ENCODE results near the gene NPIPB6. TPM values are rescaled to one million over a fixed set of nuclear protein-coding genes. Genes with fewer than 3 reads are reported as not detected.

The NPIPB6 gene
- total and polyA plus RNA-seq, 4 donors, result 1.5 to 6.1 (median 2.5) TPM; not detected in 1

DNA sequence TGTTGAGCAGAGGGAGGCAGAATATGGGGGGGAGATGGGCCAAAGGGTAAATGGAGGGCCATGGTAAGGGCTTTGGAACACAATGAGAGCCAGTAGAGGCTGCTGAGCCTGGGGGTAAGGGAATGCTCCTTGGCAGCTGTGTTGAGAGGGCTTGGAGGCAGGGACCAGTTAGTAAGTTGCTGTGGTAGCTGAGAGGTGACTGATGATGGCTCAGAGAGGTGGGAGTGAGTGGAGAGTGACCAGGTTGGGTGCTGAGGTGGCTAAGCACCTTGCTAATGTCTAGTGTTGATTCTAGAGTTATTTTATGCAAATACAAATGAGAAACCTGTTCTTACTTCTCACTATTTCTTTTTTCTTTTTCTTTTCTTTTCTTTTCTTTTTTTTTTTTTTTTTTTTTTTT lies 60.2 kb downstream of the NPIPB6 start:
- Histone ChIP-seq H3K27me3 (ENCODE audit: control insufficient read depth, insufficient read depth, low read length) (no peaks in the 10 kb centered on the region), H3K4me1 (ENCODE audit: control insufficient read depth, insufficient read depth, low read length) (peaks cover 12% of the 10 kb centered on the region), H3K36me3 (ENCODE audit: control insufficient read depth, insufficient read depth, low read length) (peaks cover 47% of the 10 kb centered on the region), H3K27ac (ENCODE audit: low read depth, low read length) (no peak overlapping the region), H3K4me3 (ENCODE audit: low read depth, low read length) (no peak overlapping the region), H3K9me3 (ENCODE audit: control insufficient read depth, insufficient read depth, low read length) (no peaks in the 10 kb centered on the region)
- DNase-seq (ENCODE audit: low read depth in 4 of 6, low spot score in 6 of 6), result no peak

DNA sequence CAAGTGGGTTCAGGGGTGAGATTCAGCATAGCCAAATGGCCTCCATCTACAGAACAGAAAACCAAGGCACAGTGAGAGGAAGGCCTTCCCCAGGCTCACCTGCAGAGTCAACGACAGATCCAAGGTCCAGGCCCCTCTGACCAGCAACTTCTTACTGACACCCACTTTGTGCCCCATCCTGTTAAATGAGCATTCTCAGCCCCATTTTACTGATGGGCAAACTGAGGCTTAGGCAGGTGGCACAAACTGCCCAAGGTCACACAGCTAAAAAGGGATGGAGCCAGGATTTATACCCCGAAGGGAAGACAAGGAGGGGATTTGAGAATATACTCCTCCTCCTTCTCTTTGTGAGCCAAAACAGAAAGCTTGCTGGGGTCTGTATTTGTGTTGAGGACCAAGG lies 61.7 kb downstream of the NPIPB6 start:
- no peak overlapping the region for H3K27ac ChIP-seq (ENCODE audit: low read depth, low read length)
- no peaks in the 10 kb centered on the region for H3K27me3 ChIP-seq (ENCODE audit: control insufficient read depth, insufficient read depth, low read length)
- WGBS (ENCODE audit: insufficient coverage), result 100% methylated on average over 1 of the region's 2 CpGs
- H3K9me3 ChIP-seq (ENCODE audit: control insufficient read depth, insufficient read depth, low read length), result no peaks in the 10 kb centered on the region
- H3K4me1 ChIP-seq (ENCODE audit: control insufficient read depth, insufficient read depth, low read length), result peaks cover 26% of the 10 kb centered on the region
- H3K4me3 ChIP-seq (ENCODE audit: low read depth, low read length), result no peak overlapping the region
- H3K36me3 ChIP-seq (ENCODE audit: control insufficient read depth, insufficient read depth, low read length), result peaks cover 55% of the 10 kb centered on the region
- no peak for DNase-seq (ENCODE audit: low read depth in 4 of 6, low spot score in 6 of 6)

DNA sequence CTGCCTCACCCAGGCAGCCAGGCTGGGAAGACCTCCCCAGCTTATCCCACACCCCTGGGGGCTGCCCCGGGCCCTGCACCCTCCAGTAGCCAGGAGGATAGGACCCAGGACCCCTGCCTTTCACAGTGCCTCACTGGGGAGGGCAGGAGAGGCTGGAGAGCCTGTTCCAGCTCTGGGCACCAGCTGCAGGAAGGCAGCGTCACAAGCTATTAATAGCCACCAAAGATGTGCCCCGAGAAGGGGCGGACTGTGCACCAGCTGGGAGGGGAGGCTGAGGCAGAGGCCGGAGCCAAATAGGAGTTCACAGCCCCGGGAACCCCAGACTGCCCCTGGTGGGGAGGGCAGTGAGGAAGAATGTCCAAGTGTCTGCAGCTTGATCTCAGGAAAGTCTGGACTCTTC lies 62.2 kb downstream of the NPIPB6 start:
- 66% methylated on average over 5 of the region's 6 CpGs for WGBS (ENCODE audit: insufficient coverage)
- H3K27ac ChIP-seq (ENCODE audit: low read depth, low read length), result no peak overlapping the region
- no peak for DNase-seq (ENCODE audit: low read depth in 4 of 6, low spot score in 6 of 6)
- H3K27me3 ChIP-seq (ENCODE audit: control insufficient read depth, insufficient read depth, low read length), result no peaks in the 10 kb centered on the region
- H3K9me3 ChIP-seq (ENCODE audit: control insufficient read depth, insufficient read depth, low read length), result no peaks in the 10 kb centered on the region
- H3K4me1 ChIP-seq (ENCODE audit: control insufficient read depth, insufficient read depth, low read length), result peaks cover 27% of the 10 kb centered on the region
- peaks cover 55% of the 10 kb centered on the region for H3K36me3 ChIP-seq (ENCODE audit: control insufficient read depth, insufficient read depth, low read length)
- no peak overlapping the region for H3K4me3 ChIP-seq (ENCODE audit: low read depth, low read length)

DNA sequence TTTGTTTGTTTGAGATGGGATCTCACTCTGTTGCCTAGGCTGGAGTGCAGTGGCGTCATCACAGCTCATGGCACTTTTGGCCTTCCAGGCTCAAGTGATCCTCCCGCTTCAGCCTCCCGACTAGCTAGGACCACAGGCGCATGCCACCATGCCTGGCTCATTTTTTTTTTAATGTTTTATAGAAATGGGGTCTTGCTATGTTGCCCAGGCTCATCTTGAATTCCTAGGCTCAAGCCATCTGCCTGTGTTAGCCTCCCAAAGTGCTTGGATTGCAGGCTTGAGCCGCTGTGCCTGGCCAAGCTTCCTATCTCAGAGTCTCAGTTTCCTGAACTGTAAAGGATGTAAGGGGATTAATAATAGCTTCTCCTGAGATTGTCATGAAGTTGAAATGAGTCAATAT lies 63.0 kb downstream of the NPIPB6 start:
- H3K27me3 ChIP-seq (ENCODE audit: control insufficient read depth, insufficient read depth, low read length), result no peaks in the 10 kb centered on the region
- H3K36me3 ChIP-seq (ENCODE audit: control insufficient read depth, insufficient read depth, low read length), result peaks cover 50% of the 10 kb centered on the region
- no peak for DNase-seq (ENCODE audit: low read depth in 4 of 6, low spot score in 6 of 6)
- no peak overlapping the region for H3K4me3 ChIP-seq (ENCODE audit: low read depth, low read length)
- peaks cover 27% of the 10 kb centered on the region for H3K4me1 ChIP-seq (ENCODE audit: control insufficient read depth, insufficient read depth, low read length)
- 100% methylated on average over 1 of the region's 5 CpGs for WGBS (ENCODE audit: insufficient coverage)
- H3K27ac ChIP-seq (ENCODE audit: low read depth, low read length), result no peak overlapping the region
- no peaks in the 10 kb centered on the region for H3K9me3 ChIP-seq (ENCODE audit: control insufficient read depth, insufficient read depth, low read length)

DNA sequence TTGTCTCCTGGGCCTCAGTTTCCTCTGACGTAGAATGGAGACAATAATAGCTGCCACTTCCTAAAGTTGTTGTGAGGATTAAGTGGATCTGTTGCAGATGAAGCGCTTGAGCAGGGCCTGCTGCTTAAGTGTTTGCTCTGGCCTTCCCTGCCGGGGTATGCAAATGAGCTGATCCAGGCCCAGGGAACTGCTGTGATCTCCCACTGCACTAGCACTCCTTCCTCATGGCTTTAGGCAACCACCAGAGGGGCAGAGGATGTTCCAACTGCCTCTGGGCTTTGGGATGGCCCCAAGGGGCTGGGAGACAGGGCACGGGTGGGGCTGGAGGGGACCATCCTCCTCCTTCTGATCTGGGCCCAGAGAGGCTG lies 64.8 kb downstream of the NPIPB6 start:
- no peak for DNase-seq (ENCODE audit: low read depth in 4 of 6, low spot score in 6 of 6)
- Histone ChIP-seq H3K27me3 (ENCODE audit: control insufficient read depth, insufficient read depth, low read length) (no peaks in the 10 kb centered on the region), H3K27ac (ENCODE audit: low read depth, low read length) (no peak overlapping the region), H3K9me3 (ENCODE audit: control insufficient read depth, insufficient read depth, low read length) (no peaks in the 10 kb centered on the region), H3K36me3 (ENCODE audit: control insufficient read depth, insufficient read depth, low read length) (peaks cover 45% of the 10 kb centered on the region), H3K4me1 (ENCODE audit: control insufficient read depth, insufficient read depth, low read length) (peaks cover 45% of the 10 kb centered on the region), H3K4me3 (ENCODE audit: low read depth, low read length) (no peak overlapping the region)
- WGBS (ENCODE audit: insufficient coverage), result 60% methylated on average over 4 of the region's 4 CpGs

DNA sequence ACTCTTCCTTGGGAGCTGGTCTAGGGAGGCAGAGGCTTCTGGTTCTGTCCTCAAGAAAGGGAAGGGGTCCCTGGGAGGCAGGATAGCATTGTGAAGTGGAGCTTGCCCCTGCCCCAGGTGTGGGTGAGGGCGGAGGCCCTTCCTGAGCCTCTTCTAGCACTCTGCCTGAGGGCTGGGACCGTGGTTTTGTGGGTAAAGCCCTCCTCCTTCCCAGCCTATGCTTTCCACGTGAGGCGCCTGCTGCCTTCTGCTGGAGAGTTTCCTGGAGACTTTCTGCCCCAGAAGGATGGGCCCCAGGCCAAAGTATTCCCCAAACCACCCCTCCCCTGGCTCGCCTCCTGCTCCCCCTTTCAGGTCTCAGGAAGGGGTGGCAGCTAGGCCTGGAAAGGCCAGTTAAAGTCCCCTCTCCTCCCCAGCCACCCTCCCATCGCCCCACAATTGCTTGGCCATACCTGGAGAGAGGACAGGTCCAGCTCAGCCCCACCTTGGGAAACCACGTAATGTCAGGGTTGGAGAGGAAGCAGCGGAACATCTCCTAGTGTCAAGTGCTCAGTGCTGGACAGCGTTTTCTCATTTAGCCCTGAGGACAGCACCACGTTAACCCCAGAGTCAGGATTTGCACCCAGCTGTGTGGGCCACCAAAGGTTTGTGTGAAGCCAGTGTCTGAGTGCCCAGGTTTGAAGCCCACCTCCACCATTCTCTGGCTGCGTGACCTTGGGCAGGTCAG lies 65.4 kb downstream of the NPIPB6 start:
- no peak overlapping the region for H3K4me3 ChIP-seq (ENCODE audit: low read depth, low read length)
- peaks cover 48% of the 10 kb centered on the region for H3K4me1 ChIP-seq (ENCODE audit: control insufficient read depth, insufficient read depth, low read length)
- H3K27me3 ChIP-seq (ENCODE audit: control insufficient read depth, insufficient read depth, low read length), result no peaks in the 10 kb centered on the region
- DNase-seq (ENCODE audit: low read depth in 4 of 6, low spot score in 6 of 6), result no peak
- WGBS (ENCODE audit: insufficient coverage), result 49% methylated on average over 8 of the region's 11 CpGs
- H3K36me3 ChIP-seq (ENCODE audit: control insufficient read depth, insufficient read depth, low read length), result peaks cover 44% of the 10 kb centered on the region
- H3K9me3 ChIP-seq (ENCODE audit: control insufficient read depth, insufficient read depth, low read length), result no peaks in the 10 kb centered on the region
- H3K27ac ChIP-seq (ENCODE audit: low read depth, low read length), result no peak overlapping the region

DNA sequence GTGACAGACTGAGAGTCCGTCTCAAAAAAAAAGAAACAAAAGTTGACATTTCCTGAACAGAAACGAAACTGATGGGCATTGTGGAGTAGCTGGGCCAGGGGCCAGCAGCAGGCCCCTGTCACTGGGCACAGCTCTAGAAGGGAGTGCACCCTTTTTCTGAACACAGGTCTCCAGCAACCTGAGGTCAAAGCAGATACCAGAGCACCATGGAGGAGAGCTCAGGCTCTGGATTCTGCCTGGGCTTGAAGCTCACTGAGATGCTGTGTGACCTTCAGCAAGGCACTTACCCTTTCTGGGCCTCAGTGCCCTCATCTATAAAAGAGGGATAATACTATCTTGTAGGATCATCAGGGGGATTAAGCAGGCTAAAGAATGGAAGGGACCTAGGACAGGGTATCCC lies 66.0 kb downstream of the NPIPB6 start:
- H3K27ac ChIP-seq (ENCODE audit: low read depth, low read length), result no peak overlapping the region
- no peak for DNase-seq (ENCODE audit: low read depth in 4 of 6, low spot score in 6 of 6)
- peaks cover 52% of the 10 kb centered on the region for H3K4me1 ChIP-seq (ENCODE audit: control insufficient read depth, insufficient read depth, low read length)
- no peaks in the 10 kb centered on the region for H3K9me3 ChIP-seq (ENCODE audit: control insufficient read depth, insufficient read depth, low read length)
- WGBS (ENCODE audit: insufficient coverage), result 56% methylated on average over 2 of the region's 2 CpGs
- no peaks in the 10 kb centered on the region for H3K27me3 ChIP-seq (ENCODE audit: control insufficient read depth, insufficient read depth, low read length)
- H3K4me3 ChIP-seq (ENCODE audit: low read depth, low read length), result no peak overlapping the region
- H3K36me3 ChIP-seq (ENCODE audit: control insufficient read depth, insufficient read depth, low read length), result peaks cover 39% of the 10 kb centered on the region

DNA sequence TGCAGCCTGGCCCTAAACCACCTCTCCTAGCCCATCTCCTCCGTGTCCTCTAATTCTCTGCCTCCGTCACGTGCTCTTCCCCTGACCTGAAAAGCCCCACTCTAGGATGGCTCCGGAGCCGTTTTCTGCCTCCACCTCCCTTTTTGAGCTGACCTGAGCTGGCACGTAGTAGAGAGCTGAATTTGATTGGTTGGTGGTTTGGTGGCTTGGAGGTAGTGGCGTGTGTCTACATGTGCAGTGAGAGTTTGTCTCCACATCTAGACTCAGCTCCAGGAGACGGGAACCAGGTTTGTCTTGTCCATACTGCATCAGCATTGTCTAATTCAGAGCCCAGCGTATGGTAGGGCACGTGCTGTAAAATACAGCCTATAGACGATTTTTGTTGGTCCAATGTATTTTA lies 68.0 kb downstream of the NPIPB6 start:
- Histone ChIP-seq H3K4me1 (ENCODE audit: control insufficient read depth, insufficient read depth, low read length) (peaks cover 52% of the 10 kb centered on the region), H3K27ac (ENCODE audit: low read depth, low read length) (no peak overlapping the region), H3K4me3 (ENCODE audit: low read depth, low read length) (peak overlapping the region; percentile 24), H3K27me3 (ENCODE audit: control insufficient read depth, insufficient read depth, low read length) (no peaks in the 10 kb centered on the region), H3K36me3 (ENCODE audit: control insufficient read depth, insufficient read depth, low read length) (peaks cover 28% of the 10 kb centered on the region), H3K9me3 (ENCODE audit: control insufficient read depth, insufficient read depth, low read length) (no peaks in the 10 kb centered on the region)
- DNase-seq (ENCODE audit: low read depth in 4 of 6, low spot score in 6 of 6), result peak in 1 of 6 donors; percentile 51
- 55% methylated on average over 6 of the region's 11 CpGs for WGBS (ENCODE audit: insufficient coverage)

DNA sequence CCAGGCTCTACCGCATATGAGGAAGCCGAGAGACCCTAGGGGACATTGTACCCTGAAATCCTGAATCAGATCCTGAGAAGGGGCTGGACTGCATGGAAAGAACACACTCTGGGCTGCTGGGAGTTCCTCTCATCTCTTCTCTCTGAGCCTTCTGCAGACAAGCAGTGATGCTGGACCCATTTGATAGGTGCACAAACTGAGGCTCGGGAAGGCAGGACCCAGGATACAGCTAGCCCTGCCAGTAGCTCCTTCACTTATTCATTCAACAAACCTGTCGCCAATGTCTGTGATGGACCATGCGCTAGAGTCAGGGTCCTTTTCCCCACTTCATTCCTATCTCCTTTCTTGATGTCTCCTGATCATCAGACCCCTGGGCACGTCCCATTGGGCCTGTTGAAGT lies 69.1 kb downstream of the NPIPB6 start:
- Histone ChIP-seq H3K9me3 (ENCODE audit: control insufficient read depth, insufficient read depth, low read length) (no peaks in the 10 kb centered on the region), H3K27ac (ENCODE audit: low read depth, low read length) (no peak overlapping the region)
- peak in 1 of 6 donors; percentile 6 for DNase-seq (ENCODE audit: low read depth in 4 of 6, low spot score in 6 of 6)

DNA sequence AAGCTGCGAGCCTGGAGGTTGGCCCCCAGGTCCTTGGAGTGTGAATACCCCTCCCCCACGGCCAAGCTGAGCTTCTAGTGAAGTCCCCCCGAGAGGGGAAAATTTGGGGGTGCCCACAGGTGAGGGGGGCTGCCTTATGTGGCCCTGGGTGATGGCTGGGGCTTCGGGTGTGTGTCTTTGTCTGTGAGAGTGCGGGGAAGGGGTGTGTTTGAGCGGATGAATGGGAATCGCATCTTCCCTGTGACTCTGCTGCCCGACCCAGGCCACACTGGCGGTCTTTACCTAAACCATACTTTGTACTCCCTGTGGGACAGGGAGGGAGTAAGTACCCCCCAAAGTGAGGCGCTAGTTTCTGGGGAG lies 69.7 kb downstream of the NPIPB6 start:
- Histone ChIP-seq H3K27ac (ENCODE audit: low read depth, low read length) (peak overlapping the region; percentile 25), H3K4me1 (ENCODE audit: control insufficient read depth, insufficient read depth, low read length) (peaks cover 51% of the 10 kb centered on the region), H3K36me3 (ENCODE audit: control insufficient read depth, insufficient read depth, low read length) (peaks cover 18% of the 10 kb centered on the region), H3K4me3 (ENCODE audit: low read depth, low read length) (peak overlapping the region; percentile 73), H3K27me3 (ENCODE audit: control insufficient read depth, insufficient read depth, low read length) (no peaks in the 10 kb centered on the region), H3K9me3 (ENCODE audit: control insufficient read depth, insufficient read depth, low read length) (no peaks in the 10 kb centered on the region)
- DNase-seq (ENCODE audit: low read depth in 4 of 6, low spot score in 6 of 6), result peak in 1 of 6 donors; percentile 63
- 5% methylated on average over 4 of the region's 10 CpGs for whole genome bisulfite sequencing (ENCODE audit: insufficient coverage)

More for the DNA sequence above, 69.1 kb downstream of the NPIPB6 start:
- H3K4me3 ChIP-seq (ENCODE audit: low read depth, low read length), result peak overlapping the region; percentile 73
- peaks cover 52% of the 10 kb centered on the region for H3K4me1 ChIP-seq (ENCODE audit: control insufficient read depth, insufficient read depth, low read length)
- H3K36me3 ChIP-seq (ENCODE audit: control insufficient read depth, insufficient read depth, low read length), result peaks cover 21% of the 10 kb centered on the region
- H3K27me3 ChIP-seq (ENCODE audit: control insufficient read depth, insufficient read depth, low read length), result no peaks in the 10 kb centered on the region
- 74% methylated on average over 6 of the region's 6 CpGs for WGBS (ENCODE audit: insufficient coverage)
